Upper lobe of right lung (tissue), 1 donor: Measurements from ENCODE around the gene ARHGEF12. TPM values are rescaled to one million over a fixed set of nuclear protein-coding genes. Genes with fewer than 3 reads are reported as not detected.

Source experiments
- ATAC-seq: fragments of 200-7000 bp; cut with Tn5 transposase; one replicate; pipeline ENCODE4 v1.9.1; 2020; ENCODE audit warnings: mild to moderate bottlenecking, moderate library complexity
- DNase-seq: peaks from one replicate; pipeline ENCODE4 v3.0.0-alpha.2; 2020
- H3K27ac ChIP-seq: fragments of 200-600 bp; one replicate; pipeline ENCODE4 v1.8.0; 2022
- H3K27me3 ChIP-seq: fragments of 200-600 bp; one replicate; pipeline ENCODE4 v1.8.0; 2022; ENCODE audit warnings: mild to moderate bottlenecking
- H3K36me3 ChIP-seq: fragments of 200-600 bp; one replicate; pipeline ENCODE4 v1.8.0; 2022
- H3K4me1 ChIP-seq: fragments of 200-600 bp; one replicate; pipeline ENCODE4 v1.8.0; 2022
- H3K4me3 ChIP-seq: fragments of 200-600 bp; one replicate; pipeline ENCODE4 v1.8.0; 2022; ENCODE audit warnings: mild to moderate bottlenecking
- H3K9me3 ChIP-seq: fragments of 200-600 bp; one replicate; pipeline ENCODE4 v1.8.0; 2022
- intact Hi-C: fragments of 100-400 bp; cut with DNase I; formaldehyde crosslinking; loops from one replicate; pipeline ENCODE4 v1.11.0; 2022
- total RNA-seq: library from RNA; stranded (reverse); fragmentation: NEBNext Ultra II Directional; extraction: Animal tissue kit (Norgen Biotek cat#: 25700); gene quantifications from one replicate; pipeline ENCODE4 v1.2.1, GENCODE V29; 2021
- TF ChIP-seq, protein P1 (sequence below): fragments of 200-600 bp; IDR thresholded peaks from one replicate; pipeline ENCODE4 v1.8.0; 2022; ENCODE audit warnings: antibody characterized with exemption
- donor health status: DM: no; HTN: yes; CAD: no; lungs with severe emphysema.

The ARHGEF12 gene
- total RNA-seq, 1 donor from 2014 or later = 132 TPM

DNA sequence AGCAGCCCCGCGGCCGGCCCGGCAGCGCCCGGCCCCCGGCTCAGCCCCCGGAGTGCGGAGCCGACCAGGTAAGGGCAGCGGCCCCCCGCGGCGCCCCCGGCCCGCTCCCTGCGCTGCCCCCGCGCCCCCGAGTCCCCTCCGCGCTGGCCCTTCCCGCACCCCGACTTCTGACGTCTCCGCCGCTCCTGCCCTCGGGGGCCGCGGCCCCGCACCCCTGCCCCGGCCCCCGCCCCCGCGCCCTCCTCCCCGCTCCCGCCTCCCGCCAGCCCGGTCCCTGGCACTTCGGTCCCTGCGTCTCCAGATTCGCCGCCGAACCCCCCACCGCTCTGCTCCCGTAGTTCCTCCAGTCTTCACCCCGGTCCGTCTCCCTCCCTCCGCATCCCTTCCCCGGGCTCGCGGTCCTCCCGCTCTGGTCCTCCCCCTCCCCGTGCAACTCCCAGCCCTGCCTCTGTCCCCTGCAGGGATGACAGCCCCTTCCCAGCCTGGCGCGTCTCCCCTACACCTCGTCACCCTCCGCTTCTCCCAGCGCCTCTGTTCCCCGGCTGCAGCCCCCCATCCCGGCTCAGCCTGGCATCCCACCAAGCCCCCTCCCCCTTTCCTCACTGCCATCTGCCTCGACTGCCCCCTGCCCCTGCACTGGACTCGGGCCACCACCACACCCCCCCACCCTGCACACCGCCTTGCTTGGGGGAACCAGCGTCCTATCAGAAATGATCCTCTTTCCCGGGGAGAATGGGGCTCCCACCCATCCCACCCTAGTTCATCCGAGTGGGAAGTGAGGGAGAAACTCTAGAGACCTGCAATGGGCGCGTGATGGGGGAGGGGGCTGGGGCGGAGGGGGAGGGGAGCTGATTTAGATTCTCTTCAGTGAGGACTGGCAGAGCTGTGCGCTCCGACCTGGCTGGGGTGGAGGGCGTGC is 175.9 kb downstream of the ARHGEF12 start:
- H3K36me3 ChIP-seq = no peaks in the 10 kb centered on the region
- peaks cover 2% of the 10 kb centered on the region for H3K4me1 ChIP-seq
- H3K4me3 ChIP-seq = peak overlapping the region; percentile 28
- intact Hi-C loops = loop anchor here (5.0 kb wide), 1 partner anchor 175 kb away; no protein-coding TSS in a partner anchor
- no peaks in the 10 kb centered on the region for H3K9me3 ChIP-seq
- DNase-seq (peak; percentile 65), ATAC-seq (no peak)
- H3K27ac ChIP-seq = no peak overlapping the region
- TF ChIP-seq, protein P1, sequence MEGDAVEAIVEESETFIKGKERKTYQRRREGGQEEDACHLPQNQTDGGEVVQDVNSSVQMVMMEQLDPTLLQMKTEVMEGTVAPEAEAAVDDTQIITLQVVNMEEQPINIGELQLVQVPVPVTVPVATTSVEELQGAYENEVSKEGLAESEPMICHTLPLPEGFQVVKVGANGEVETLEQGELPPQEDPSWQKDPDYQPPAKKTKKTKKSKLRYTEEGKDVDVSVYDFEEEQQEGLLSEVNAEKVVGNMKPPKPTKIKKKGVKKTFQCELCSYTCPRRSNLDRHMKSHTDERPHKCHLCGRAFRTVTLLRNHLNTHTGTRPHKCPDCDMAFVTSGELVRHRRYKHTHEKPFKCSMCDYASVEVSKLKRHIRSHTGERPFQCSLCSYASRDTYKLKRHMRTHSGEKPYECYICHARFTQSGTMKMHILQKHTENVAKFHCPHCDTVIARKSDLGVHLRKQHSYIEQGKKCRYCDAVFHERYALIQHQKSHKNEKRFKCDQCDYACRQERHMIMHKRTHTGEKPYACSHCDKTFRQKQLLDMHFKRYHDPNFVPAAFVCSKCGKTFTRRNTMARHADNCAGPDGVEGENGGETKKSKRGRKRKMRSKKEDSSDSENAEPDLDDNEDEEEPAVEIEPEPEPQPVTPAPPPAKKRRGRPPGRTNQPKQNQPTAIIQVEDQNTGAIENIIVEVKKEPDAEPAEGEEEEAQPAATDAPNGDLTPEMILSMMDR = no peak
- peaks cover 52% of the 10 kb centered on the region for H3K27me3 ChIP-seq

DNA sequence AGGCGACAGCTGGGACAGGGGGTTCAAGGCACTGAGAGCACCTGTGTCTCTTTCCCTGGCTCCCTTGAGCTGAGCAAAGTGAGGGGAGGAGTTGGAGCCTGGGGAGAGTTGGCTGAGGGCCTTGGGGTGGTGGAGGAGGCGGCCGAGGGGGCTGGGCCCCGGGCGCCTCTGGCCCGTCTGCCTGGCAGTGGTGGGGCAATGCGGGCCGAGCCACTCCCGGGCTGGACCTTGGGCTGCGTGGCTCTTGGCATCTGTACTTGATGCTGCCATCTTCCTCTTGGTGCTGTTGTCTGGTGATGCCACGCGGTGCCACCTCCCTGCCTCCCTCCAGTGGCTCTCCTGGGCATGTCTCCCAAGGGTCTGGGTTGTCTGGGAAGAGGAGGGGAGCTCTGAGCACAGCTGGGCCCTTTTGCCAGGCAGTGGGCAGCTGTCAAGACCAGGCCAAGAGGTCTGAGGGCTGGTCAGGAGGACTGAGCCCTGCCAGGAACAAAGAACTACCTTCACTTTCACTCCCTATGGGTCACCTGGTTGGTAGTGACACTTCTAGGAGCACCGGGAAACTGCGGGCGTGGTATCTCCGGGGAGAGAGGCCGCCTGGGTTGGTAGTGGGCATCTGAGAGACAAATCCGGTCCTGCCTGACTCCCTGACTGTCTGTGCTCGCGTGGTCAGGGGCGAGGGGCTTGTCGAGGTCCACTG is 176.7 kb downstream of the ARHGEF12 start:
- H3K4me3 ChIP-seq = peak overlapping the region; percentile 28
- peaks cover 49% of the 10 kb centered on the region for H3K27me3 ChIP-seq
- DNase-seq (peak; percentile 62), ATAC-seq (no peak)
- no peak overlapping the region for H3K27ac ChIP-seq
- intact Hi-C loops = loop anchor here (5.0 kb wide), 1 partner anchor 174 kb away; no protein-coding TSS in a partner anchor
- H3K4me1 ChIP-seq = peaks cover 4% of the 10 kb centered on the region
- no peaks in the 10 kb centered on the region for H3K36me3 ChIP-seq
- no peaks in the 10 kb centered on the region for H3K9me3 ChIP-seq
- TF ChIP-seq, protein P1 = no peak

DNA sequence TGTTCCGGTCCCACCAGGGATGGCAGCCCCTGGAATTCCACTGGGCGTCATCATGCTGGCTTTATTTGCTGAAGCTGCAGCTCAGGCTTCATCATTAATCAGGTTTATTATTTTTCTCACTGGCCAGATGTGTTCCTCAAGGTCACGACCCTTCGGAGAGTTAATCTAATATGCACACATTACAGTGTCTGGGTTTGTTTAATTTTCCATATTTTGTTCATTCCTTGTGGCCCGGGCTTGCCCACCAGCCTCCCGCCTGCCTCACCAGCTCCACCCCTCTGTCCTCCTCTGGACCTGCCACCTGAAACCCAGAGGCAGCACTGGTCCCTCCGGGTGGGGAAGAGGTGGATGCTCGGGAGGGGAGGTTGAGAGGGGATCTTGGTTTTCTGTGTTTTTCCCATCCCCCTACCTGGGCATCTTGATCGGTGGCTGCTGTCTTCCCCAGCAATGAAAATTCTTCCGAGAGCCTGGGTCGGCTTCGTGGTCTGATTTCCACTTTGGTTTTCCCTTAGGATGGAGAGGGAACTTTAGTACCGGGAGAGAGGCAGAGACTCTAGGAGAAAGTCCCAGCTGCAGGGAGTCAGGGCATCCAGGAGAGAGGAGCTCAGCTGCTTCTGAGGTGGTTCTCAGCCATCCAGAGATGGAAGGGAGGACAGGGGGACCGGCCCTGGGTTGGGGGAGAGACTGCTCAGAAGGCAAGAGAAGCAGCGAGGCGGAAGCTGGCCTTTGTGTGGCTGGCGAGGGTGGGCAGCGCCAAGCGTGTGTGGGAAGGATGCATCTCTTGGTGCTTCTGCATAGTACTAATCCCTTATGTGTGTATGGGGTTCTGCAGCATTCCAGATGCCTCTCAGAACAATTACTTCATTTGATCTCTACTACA is 177.5 kb downstream of the ARHGEF12 start:
- H3K27me3 ChIP-seq = peaks cover 42% of the 10 kb centered on the region
- no peak overlapping the region for H3K27ac ChIP-seq
- DNase-seq (peak; percentile 56), ATAC-seq (no peak)
- TF ChIP-seq, protein P1 = no peak
- intact Hi-C loops = loop anchor here (5.0 kb wide), 1 partner anchor 174 kb away; no protein-coding TSS in a partner anchor
- no peaks in the 10 kb centered on the region for H3K9me3 ChIP-seq
- peaks cover 4% of the 10 kb centered on the region for H3K4me1 ChIP-seq
- no peaks in the 10 kb centered on the region for H3K36me3 ChIP-seq
- no peak overlapping the region for H3K4me3 ChIP-seq

DNA sequence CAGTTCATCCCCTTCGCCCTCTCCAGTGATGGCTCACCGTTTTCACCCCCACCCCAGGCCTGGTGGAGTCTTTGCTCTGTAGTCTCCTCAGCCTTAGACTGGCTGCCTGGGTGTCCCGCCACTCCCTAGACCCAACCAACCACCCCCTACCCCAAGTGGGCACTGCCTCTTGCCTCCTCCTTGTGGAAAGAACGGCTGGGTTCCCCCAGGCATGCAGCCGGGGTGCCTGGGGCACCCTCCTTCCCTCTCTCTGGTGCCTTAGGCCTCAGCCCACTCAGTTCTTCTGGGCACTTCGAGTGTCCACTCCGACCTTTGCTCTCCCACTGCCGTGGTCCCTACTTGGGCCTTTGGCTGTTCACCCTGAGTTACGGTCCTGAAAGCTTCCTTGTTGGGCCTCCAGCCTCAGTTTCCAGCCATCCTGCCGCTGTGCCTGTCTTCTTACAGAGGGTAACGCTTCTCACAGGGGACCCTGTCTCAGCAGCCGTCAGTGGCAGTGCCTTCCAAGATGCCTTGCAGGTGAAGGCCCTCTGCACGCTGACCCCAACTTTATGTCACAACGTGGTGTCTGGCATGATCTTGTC is 178.4 kb downstream of the ARHGEF12 start:
- intact Hi-C loops = loop anchor here (5.0 kb wide), 1 partner anchor 173 kb away; no protein-coding TSS in a partner anchor
- Histone ChIP-seq H3K27ac (no peak overlapping the region), H3K4me3 (no peak overlapping the region), H3K36me3 (no peaks in the 10 kb centered on the region), H3K4me1 (peaks cover 4% of the 10 kb centered on the region), H3K27me3 (peaks cover 35% of the 10 kb centered on the region), H3K9me3 (no peaks in the 10 kb centered on the region)
- DNase-seq = peak; percentile 56
- TF ChIP-seq, protein P1 = no peak
- ATAC-seq = no peak
